ENCODE results near the gene SP2. TPM values are rescaled to one million over a fixed set of nuclear protein-coding genes. Genes with fewer than 3 reads are reported as not detected.

SP2 gene
- total and polyA plus RNA-seq, 2 of the 13 experiments (the other 11 are each of a cell fraction or from before 2014, with no cell fraction given): 1.4 to 4.8 TPM

- TF ChIP-seq DZIP1 (CRISPR knock-in tag; IDR thresholded peaks at IDR 0.05) (no peak), GLI4 (CRISPR knock-in tag; IDR thresholded peaks at IDR 0.05; ENCODE audit: borderline replicate concordance) (no peak), FOXO1 (CRISPR knock-in tag; IDR thresholded peaks at IDR 0.05) (peak; percentile 90), FOXK2 (IDR thresholded peaks at IDR 0.05) (no peak), TFDP1 (CRISPR knock-in tag; IDR thresholded peaks at IDR 0.05; ENCODE audit: borderline replicate concordance) (0 out of 2 replicates have a peak, but pooled peaks have one; percentile 24), ZNF503 (CRISPR knock-in tag; IDR thresholded peaks at IDR 0.05) (peak; percentile 62; the same call in 1 of the 2 replicates), NCOR1 (IDR thresholded peaks at IDR 0.05; ENCODE audit: borderline replicate concordance, low read length) (peak; percentile 87), KLF15 (CRISPR knock-in tag; IDR thresholded peaks at IDR 0.05; ENCODE audit: borderline replicate concordance) (no peak), BRF2 (CRISPR knock-in tag; IDR thresholded peaks at IDR 0.05) (no peak), HNF4A (CRISPR knock-in tag; IDR thresholded peaks at IDR 0.05) (peak; percentile 97), SKI (IDR thresholded peaks at IDR 0.05; ENCODE audit: partially characterized antibody) (peak; percentile 86), ZNF761 (CRISPR knock-in tag; conservative IDR thresholded peaks at IDR 0.05) (no peak), HBP1 (CRISPR knock-in tag; IDR thresholded peaks at IDR 0.05; ENCODE audit: low read depth) (0 out of 2 replicates have a peak, but pooled peaks have one; percentile 55), SP2 (CRISPR knock-in tag; IDR thresholded peaks at IDR 0.05) (no peak), ELF3 (CRISPR knock-in tag; IDR thresholded peaks at IDR 0.05) (peak; percentile 97), IRF2 (CRISPR knock-in tag; IDR thresholded peaks at IDR 0.05) (peak; percentile 91), POGK (CRISPR knock-in tag; conservative IDR thresholded peaks at IDR 0.05) (peak; percentile 69)
These were observed 56.4 kb downstream of the SP2 start (continued) for GRCh38 chr17:47952171-47953021.

Measured in HepG2 (cell line).